ENCODE results near the gene CFAP20DC.
A peak's percentile ranks its signal among the peaks of the same experiment; 100 is the strongest.

CFAP20DC gene

GRCh38 chr3:58779934-58780333 lies 269.9 kb downstream of the CFAP20DC start:
- POLR2A ChIA-PET: no interaction called here
- Histone ChIP-seq H3K4me3 (ENCODE audit: low read depth, low read length) (no peak overlapping the region), H3K9me3 (ENCODE audit: control insufficient read depth, insufficient read depth, low read depth, low read length) (no peaks in the 10 kb centered on the region), H3K36me3 (ENCODE audit: control insufficient read depth in 2 of 2, insufficient read depth in 1 of 2, low read length in 2 of 2) (no peaks in the 10 kb centered on the region), H3K27ac (ENCODE audit: extremely low read depth, low read depth, low read length) (no peak overlapping the region), H3K4me1 (ENCODE audit: control insufficient read depth, insufficient read depth, low read length) (no peaks in the 10 kb centered on the region)
- CTCF ChIA-PET: no interaction called here
- TF ChIP-seq ZNF423 (tag by site-specific recombination; IDR thresholded peaks at IDR 0.05) (no peak), SALL2 (tag by site-specific recombination; IDR thresholded peaks at IDR 0.05; ENCODE audit: borderline replicate concordance) (no peak), SETDB1 (IDR thresholded peaks at IDR 0.05; ENCODE audit: insufficient read length, low read length) (peak; percentile 96), ZNF843 (tag by site-specific recombination; IDR thresholded peaks at IDR 0.05) (no peak), ZNF404 (tag by site-specific recombination; IDR thresholded peaks at IDR 0.05) (no peak), ZBTB17 (tag by site-specific recombination; IDR thresholded peaks at IDR 0.05) (no peak)

GRCh38 chr3:58776231-58776630 lies 273.6 kb downstream of the CFAP20DC start:
- TF ChIP-seq ZNF529 (tag by site-specific recombination; IDR thresholded peaks at IDR 0.05; ENCODE audit: insufficient replicate concordance): no peak
- no peak for TF ChIP-seq ZNF449 (tag by site-specific recombination; IDR thresholded peaks at IDR 0.05)
- TF ChIP-seq ZNF121 (tag by site-specific recombination; IDR thresholded peaks at IDR 0.05): no peak
- no peak for TF ChIP-seq ZNF518A (tag by site-specific recombination; conservative IDR thresholded peaks at IDR 0.05; ENCODE audit: low read depth)
- no peak for TF ChIP-seq ZNF521 (tag by site-specific recombination; IDR thresholded peaks at IDR 0.05)
- TF ChIP-seq ZNF488 (tag by site-specific recombination; IDR thresholded peaks at IDR 0.05): no peak
- no peak for TF ChIP-seq ZNF132 (tag by site-specific recombination; IDR thresholded peaks at IDR 0.05; ENCODE audit: borderline replicate concordance)
- TF ChIP-seq ZNF585B (tag by site-specific recombination; IDR thresholded peaks at IDR 0.05): no peak
- Histone ChIP-seq H3K36me3 (ENCODE audit: control insufficient read depth in 2 of 2, insufficient read depth in 1 of 2, low read length in 2 of 2) (no peaks in the 10 kb centered on the region), H3K9me3 (ENCODE audit: control insufficient read depth, insufficient read depth, low read depth, low read length) (no peaks in the 10 kb centered on the region), H3K4me1 (ENCODE audit: control insufficient read depth, insufficient read depth, low read length) (no peaks in the 10 kb centered on the region), H3K4me3 (ENCODE audit: low read depth, low read length) (no peak overlapping the region), H3K27ac (ENCODE audit: extremely low read depth, low read depth, low read length) (no peak overlapping the region)
- CTCF ChIA-PET: interaction anchor here (0.7 kb wide), 1 partner anchor 277 kb away, joined by 5 read pairs; no protein-coding TSS in a partner anchor
- POLR2A ChIA-PET: interaction anchor here (0.7 kb wide), 1 partner anchor 147 kb away, joined by 5 read pairs; no protein-coding TSS in a partner anchor

GRCh38 chr3:58772462-58772861 lies 277.4 kb downstream of the CFAP20DC start:
- no peak overlapping the region for H3K4me3 ChIP-seq (ENCODE audit: low read depth, low read length)
- H3K36me3 ChIP-seq (ENCODE audit: control insufficient read depth in 2 of 2, insufficient read depth in 1 of 2, low read length in 2 of 2): no peaks in the 10 kb centered on the region
- TF ChIP-seq ZNF394 (tag by site-specific recombination; IDR thresholded peaks at IDR 0.05; ENCODE audit: borderline replicate concordance) (no peak), HOXD13 (CRISPR knock-in tag; IDR thresholded peaks at IDR 0.05; ENCODE audit: borderline replicate concordance) (no peak), HIC1 (tag by site-specific recombination; IDR thresholded peaks at IDR 0.05) (no peak), SP3 (tag by site-specific recombination; IDR thresholded peaks at IDR 0.05) (no peak), ZNF660 (tag by site-specific recombination; IDR thresholded peaks at IDR 0.05) (no peak)
- H3K27ac ChIP-seq (ENCODE audit: extremely low read depth, low read depth, low read length): no peak overlapping the region
- POLR2A ChIA-PET: no interaction called here
- H3K4me1 ChIP-seq (ENCODE audit: control insufficient read depth, insufficient read depth, low read length): no peaks in the 10 kb centered on the region
- no peaks in the 10 kb centered on the region for H3K9me3 ChIP-seq (ENCODE audit: control insufficient read depth, insufficient read depth, low read depth, low read length)
- CTCF ChIA-PET: interaction anchor here (0.7 kb wide), 2 partner anchors 95 to 309 kb away, joined by 3 read pairs; no protein-coding TSS in a partner anchor

Measured in HEK293 (cell line).